Measurements from ENCODE around the gene NAV2.

NAV2 gene

GRCh38 chr11:20154381-20154780, 441.7 kb downstream of the NAV2 start:
- DNase-seq = no peak

DNA sequence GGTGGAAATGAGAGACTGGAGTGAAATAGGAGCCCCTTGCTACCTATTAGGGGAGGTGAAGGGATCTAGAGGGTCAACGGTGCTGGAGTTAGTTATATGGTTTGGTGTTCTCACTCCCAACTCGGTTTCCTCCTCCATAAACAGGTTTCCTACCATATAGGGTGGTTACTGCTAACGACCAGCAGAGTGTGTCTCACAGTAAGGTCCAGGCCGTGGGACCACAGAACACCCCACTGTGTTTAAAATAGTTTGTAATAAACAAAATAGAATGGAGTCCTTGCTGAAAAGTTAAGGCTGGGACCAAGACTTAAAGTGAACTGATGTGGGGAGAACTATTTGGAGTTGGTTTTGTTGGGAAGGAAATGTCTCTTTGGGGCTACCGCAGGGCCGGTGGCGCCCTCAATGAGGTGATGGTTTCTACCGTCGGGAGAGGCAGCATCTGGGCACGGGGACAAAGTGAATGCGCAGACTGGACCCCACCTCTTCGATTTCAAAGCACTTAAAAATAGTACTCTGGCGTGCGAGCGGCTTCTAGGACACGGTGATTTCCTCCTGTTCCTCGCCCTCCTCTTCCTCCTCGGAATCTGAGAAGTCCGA, 443.1 kb downstream of the NAV2 start:
- DNase-seq = no peak

- DNase-seq = no peak
Measured at GRCh38 chr11:20156280-20156875, 443.7 kb downstream of the NAV2 start.

DNA sequence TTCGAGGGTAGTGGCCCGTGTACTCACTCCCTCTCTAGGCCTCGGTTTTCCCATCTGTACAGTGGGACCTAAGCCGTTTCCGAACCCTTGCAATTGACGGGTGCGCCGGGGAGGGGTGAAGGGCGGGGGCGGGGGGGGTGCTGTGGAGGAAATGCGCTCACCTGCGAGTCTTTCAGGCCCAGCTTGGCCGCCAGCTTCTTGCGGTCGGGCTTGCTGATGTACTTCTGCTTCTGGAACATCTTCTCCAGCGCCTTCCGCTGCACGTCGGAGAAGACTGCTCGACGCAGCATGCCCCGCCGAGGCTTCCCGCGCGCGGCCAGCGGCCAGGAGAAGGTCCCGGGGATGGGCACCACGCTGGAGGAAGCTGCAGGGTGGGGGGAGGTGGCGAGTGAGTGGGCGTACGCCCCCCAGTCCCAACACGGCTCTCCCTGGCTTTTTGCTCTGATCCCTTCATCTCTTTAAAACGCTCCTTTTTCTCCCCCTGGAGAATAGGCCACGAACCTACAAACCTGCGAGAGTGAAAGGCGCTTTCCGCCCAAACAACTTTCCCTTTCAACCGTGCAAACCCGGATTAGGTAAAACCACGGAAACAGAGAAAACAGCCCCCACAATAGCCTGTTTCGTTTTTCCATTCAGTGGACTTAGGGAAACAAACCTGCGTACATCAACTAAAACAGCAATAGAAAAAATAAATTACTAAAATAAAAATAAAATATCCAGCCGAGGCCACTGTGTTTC, 444.4 kb downstream of the NAV2 start:
- no peak for DNase-seq

GRCh38 chr11:20157728-20158127, 445.1 kb downstream of the NAV2 start:
- no peak for DNase-seq

GRCh38 chr11:20158597-20159257, 446.1 kb downstream of the NAV2 start:
- no peak for DNase-seq

DNA sequence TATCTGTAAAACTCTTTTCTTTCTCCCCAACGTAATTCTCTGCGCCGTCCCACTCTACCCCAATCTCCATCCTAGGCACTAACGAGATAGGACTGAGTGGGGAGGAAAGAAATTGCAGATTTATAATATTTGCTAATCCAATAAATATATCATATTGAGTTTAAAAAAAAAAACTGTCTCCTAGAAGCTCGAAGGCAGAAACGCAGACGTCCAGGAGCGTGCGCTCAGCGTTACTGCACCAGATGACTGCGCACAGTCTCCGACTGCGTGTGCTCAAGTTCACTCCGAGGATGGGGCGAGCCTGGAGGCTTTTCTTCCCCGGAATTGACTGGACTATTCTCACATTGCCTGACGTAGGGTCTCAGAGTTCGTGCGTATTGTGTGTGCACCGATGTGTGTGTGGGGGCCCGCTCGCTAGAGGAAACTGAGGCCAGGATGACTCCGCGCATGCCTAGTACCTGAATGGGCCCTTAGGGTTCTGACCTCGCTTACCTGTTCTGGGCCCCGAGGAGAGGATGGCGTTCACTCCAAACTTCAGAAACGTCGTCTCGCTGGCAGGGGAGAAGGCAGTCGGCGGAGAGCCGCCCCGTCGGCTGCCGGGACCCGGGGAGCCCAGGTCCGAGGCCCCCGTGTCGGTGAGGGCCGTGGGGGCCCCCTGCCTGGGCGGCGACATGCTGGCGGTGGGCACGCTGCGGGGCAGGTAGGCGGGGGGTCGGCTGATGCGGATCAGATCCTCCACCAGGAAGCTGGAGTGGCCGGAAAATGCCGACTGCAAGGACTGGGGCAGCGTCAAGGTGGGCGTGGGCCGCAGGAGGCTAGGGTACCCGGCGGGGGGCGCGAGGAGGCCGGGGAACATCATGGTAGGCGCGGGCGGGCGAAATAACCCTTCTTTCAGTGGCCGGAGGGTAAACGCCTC, 447.1 kb downstream of the NAV2 start:
- DNase-seq = no peak

- no peak for DNase-seq
Measured at GRCh38 chr11:20160425-20161229, 448.0 kb downstream of the NAV2 start, which contains the start of gene DBX1. Gene DBX1, minus strand, starts transcription at chr11:20160475. Its CDS starts 151 bp downstream, at chr11:20160324.

DNA sequence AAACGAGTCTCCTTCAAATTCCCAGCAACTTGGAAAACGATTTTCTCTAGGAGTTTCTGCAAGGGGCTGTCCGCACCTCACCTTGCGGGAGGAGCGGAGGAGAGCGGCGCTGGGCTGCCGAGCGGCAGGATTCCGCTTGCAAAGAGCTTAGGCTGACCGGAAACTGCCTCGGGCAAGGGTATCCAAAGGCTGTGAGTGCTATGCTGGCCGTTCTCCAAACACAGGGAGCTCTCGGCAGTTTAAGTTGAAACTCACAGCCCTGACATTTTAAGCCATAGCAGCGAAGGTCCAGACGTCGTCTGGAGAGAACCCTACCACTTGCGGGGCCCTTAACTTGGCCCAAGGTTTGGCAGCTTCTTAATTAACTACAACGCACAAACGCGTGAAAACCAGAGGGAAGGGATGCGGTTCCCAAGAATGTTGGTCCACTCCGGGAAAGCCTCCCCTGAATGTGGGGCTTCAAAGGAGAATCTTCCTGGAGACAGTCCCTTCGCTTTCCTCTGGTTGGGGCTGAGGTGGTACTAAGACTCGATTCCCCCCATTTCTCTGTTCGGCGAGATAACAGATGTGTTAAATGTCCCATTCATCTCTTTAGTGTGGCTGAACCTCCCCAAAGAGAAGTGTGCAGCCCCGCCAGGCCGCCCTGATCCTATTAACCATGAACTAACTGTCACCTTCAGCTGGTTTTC, 448.7 kb downstream of the NAV2 start:
- no peak for DNase-seq

GRCh38 chr11:20161923-20162744, 449.5 kb downstream of the NAV2 start:
- no peak for DNase-seq

GRCh38 chr11:20162824-20163782, 450.5 kb downstream of the NAV2 start:
- no peak for DNase-seq

GRCh38 chr11:20163783-20164481, 451.3 kb downstream of the NAV2 start:
- DNase-seq = no peak

Measured in bone marrow (tissue), 2 donors.